HG03354 (cell line): Measurements from ENCODE around the gene TUBA4B.
"Not testable (repeated sequence)": the region's sequence is repeated elsewhere in the genome, so short reads cannot be mapped to it uniquely, and the experiment has no call there.

Experiments used
- ATAC-seq: cut with Tn5 transposase; IDR thresholded peaks from one replicate; pipeline ENCODE4 v1.9.1; 2021; ENCODE audit warnings: mild to moderate bottlenecking; ENCODE audit not compliant: unreplicated experiment, poor library complexity, severe bottlenecking

Gene TUBA4B

DNA sequence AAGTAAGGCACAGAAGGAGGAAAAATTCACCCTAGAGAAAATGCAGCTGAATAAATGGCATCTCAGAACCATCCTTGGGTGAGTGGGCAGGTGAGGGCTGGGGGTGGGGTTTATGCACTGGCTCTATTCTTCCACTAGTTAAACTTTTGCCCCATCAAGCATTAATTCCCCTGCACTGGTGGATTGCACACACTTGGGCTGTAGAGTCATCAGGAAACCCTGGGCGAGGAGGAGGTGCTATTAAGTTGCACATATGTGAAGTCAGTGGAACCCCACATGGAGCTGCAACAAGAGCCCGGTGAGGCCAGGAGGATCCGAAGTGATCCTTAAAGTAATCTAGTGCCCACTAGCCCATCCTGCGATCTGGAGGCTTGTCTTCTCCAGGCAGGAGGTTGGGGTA, 19.3 kb downstream of the TUBA4B start:
- no peak for ATAC-seq

DNA sequence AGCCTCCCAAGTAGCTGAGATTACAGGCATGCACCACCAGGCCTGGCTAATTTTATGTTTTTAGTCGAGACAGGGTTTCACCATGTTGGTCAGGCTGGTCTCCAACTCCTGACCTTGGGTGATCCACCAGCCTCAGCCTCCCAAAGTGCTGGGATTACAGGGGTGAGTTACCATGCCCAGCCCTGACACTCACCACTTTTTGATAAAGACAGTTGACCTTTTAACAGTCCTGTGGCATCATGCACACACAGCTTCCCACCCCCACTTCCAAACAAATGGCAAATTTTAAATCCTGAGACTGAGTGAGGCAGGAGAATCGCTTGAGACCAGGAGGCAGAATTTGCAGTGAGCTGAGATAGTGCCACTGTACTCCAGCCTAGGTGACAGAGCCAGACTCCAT, 20.0 kb downstream of the TUBA4B start:
- ATAC-seq, result no peak

DNA sequence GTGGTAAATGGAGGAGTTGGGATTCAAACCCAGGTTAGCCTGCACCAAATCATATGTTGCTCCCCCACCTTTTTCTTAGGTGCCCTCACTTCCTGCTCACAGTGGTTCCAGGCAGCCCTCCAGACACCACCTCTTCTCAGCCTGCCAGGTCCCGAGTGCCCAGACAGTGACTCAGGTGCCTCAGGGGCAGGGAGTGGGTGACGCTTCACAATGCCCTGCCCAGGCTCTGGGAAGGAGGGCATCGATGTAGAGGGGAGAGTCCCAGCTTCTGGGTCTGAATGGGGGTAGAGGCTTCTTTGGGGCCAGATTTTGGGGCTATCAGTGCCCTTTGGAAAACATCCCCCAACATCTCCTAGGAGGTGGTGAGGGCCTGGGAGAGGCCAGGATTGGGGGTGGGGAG, 20.9 kb downstream of the TUBA4B start:
- ATAC-seq, result no peak

DNA sequence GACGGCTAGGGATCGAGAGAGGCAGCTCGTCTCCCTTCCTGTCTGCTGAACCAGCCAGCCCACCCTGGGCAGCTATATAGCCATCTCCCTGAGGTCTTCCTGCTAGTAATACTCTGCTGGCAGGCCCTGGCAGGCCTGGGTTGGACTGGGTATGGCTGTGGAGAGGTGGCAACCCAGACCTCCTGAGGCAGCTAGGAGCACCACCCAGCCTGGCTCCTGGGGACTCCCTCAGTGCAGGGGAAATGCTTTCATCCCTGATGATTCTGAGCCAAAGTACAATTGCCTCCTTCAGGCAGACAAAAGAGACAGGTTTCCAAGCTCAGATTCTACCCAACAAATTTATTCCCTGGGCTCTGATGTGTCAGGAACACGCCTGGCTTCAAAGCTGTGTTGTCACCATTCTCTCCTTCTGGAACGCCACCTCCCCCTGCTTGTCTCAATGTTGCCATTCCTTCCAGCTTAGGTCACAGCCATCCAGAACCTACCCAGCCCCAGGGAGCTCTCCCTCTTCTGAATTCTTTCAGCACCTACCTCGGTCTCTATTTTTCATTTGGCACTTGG, 21.4 kb downstream of the TUBA4B start:
- ATAC-seq, result no peak

DNA sequence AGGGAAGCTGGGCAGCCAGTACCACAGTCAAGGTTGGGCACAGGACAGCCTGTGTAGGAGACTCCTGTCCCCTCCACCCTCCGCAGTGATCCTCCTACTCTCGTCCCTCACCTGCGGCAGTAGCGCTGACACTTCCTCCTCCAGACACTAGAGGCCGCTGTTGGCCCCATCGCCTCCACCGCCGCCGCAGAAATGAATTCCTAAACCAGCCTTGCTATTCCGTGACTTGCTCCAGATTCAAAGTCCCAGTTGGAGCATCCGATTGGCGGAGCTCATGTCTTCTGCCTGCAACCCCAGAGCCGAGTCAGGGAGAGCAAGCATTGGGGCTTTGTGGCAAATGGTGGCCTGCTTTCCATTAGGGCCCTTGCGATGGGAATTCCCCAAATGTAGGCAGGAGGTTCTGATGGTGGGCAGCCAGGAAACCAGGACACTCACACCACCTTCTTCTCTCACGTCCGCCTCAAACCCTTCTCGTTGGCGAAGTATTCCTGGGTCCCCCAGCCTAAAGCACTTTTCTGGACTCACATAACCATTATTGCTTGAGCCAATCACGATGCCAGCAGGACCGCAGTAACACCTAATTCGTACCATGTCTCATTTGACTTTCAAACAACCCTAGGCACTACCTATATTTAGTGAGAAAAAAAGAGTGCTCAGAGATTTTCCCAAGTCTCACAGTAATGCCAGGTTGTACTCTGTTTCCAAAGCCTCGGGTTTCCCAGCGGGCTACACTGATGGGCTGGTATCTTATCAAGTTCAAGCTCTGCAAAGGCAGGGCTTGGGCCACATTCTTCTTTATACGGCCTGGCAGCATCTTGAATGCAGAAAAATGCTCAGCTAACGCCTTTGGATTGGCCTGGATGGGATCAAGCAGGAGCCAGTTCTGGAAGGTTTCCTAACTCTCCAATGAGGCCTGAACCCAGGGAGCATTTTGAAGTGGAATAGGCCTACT, 24.9 kb downstream of the TUBA4B start:
- peak; percentile 25 for ATAC-seq

DNA sequence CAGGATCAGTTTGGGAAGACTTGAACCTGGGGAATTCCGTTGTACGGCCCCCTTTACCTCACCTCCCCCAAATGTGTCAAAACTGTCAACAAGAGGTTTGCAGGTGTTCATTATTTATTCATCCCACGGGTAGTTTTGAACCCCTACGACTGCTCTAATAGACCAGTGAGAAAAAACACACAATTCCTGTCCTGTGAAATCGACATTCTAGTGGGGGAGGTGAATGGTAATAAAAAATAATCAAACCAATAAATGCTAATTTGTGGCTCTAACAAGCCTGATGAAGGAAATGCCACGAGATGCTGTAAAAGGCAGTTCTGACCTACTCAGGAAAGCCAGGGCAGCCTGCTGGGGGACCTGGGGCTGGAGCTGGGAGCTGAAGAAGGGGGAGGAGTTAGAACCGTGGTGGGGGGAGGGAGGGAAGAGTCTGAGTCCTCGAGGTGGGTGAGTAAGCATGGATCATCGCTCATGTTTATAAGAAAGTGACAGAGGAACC, 25.7 kb downstream of the TUBA4B start:
- no peak for ATAC-seq

DNA sequence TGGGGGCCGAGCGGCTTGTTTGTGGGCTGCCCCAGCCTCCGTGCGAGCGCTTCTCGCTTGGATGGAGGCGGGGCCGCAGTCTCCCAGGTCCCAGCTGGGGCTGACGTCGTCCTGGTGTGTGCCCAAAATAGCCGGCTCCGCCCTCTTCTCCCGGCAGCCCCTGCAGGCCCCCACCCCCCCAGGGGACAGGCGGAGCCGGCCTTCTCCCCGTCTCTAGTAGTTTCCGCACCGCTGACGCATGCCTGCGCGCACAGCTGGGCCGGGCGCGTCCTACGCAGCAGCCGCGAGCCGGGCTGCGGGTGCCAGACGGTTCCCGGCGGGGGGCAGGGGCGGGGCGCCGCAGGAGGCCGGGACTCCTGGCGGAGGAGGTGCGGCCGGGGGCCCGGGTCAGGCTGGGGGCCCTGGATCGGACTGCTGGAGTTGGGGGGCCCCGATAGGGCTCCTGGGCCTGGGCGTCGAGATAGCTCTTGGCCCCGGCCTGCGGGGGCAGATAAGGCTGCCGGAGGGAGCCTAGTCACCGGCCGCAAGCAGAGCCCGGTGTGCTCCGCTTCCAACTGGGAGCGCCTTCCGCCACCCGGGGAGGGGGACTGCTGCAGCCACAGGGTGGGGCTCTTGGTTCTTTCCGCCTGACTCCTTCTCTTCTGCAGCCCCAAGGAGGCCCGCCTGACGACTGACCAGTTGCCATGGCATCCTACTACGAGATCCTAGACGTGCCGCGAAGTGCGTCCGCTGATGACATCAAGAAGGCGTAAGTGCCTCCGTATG, 26.3 kb downstream of the TUBA4B start, which contains the start of gene DNAJB2:
TSS of gene DNAJB2 (plus strand) at position 216 of the 765 bp plus-strand sequence. CDS start at position 684, 468 bp downstream.
- ATAC-seq, result peak; percentile 83

DNA sequence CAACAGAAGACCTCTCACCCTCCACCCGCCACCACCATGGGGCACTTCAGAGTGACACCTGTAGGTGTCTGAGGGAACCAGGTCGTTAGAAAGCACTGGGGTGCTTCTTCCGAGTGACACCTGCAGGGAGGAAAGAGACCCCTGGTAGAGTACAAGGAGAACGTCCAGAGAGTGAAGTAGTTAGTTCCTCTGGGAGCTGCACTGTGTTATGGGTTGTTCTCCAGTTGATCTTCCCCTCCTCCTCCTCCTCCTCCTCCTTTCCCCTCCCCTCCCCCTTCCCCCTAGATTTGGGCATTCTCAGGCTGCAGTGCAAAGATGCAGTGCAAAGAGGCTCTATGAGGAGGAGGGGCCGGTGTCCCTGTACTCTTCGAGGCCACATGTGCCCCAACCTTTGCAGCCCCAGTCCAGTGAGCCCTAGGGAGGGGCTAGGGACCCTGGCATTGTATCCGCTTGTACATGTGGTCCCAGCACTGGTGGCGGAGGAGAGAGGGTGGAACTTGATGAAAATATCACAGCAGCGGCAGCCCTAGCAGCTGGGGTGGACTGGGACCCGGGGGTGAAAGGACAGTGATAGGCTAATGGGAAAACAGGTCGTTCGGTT, 27.0 kb downstream of the TUBA4B start:
- ATAC-seq, result no peak

DNA sequence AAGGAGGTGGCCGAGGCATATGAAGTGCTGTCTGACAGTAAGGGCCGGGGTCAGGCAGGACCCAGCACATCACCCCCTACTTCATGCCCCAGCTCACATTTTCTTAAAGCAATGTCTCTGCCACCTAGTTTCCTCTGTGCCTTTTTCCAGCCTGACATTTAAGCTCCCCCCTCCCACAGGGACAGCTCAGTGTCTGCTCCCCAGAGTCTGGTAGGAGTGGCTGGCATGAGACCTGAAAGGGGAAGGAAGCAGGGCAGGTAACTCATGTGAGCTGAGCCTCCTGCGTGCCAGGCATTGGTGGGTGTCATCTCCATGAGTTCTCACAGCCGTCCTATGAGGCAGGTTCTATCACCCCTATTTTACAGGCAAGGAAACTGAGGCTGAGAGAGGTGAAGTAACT, 27.6 kb downstream of the TUBA4B start:
- ATAC-seq, result no peak

DNA sequence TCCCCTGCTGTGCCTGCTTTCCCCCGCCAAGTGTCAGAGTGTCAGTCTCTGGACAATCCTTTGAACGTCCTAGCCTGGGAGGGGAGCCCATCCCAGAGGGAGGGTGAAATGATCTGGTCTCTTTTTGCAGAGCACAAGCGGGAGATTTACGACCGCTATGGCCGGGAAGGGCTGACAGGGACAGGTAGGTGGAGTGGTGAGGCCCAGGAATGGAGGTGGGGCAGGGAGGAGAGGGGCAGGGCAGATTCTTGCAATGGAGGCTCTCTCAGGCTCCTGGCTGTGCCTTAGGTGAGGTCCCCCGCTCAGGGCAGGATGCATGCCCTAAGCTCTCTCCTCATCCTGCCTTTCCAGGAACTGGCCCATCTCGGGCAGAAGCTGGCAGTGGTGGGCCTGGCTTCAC, 28.5 kb downstream of the TUBA4B start:
- no peak for ATAC-seq

DNA sequence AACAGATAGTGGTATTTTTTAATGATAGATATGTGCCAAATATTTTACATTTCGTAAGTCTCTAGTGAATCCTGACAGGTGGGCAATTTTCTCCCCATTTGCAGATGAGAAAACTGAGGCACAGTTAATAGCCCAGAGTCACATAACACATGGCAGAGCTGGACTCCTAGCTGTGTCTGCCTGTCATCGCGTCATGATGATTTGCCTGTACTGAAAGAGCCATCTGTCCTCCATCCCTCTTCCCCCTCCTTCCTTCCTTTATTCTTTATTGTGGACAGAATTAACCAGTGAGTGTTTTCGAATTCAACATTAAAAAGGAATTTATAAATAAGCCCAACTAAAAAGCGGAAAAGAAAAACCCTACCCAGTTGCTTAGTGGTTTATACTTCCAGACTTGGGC, 29.3 kb downstream of the TUBA4B start:
- no peak for ATAC-seq

DNA sequence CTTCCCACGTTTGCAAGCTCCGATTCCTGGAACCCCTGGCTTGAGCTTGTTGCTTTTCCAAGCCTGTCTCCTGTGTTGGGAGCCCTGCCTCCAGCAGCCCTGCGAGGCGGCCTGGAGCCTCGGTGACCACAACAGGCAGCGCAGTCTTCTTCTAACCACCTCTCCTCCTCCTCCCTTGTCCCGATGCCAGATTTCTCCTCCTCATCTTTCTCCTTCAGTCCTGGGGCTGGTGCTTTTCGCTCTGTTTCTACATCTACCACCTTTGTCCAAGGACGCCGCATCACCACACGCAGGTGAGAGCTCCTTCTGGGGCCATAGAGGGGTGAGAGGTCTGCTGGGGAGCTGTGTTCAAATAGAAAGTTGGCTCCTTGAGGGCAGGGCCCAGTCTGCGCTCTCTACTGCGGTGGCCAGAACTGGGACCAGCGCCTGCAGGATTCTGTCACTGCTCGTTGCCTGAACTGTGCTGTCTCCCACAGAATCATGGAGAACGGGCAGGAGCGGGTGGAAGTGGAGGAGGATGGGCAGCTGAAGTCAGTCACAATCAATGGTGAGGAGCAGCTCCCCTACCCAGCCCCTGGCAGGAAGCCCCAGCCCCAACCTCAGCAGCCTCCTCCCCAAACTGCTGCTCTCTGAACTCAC, 30.0 kb downstream of the TUBA4B start:
- no peak for ATAC-seq

DNA sequence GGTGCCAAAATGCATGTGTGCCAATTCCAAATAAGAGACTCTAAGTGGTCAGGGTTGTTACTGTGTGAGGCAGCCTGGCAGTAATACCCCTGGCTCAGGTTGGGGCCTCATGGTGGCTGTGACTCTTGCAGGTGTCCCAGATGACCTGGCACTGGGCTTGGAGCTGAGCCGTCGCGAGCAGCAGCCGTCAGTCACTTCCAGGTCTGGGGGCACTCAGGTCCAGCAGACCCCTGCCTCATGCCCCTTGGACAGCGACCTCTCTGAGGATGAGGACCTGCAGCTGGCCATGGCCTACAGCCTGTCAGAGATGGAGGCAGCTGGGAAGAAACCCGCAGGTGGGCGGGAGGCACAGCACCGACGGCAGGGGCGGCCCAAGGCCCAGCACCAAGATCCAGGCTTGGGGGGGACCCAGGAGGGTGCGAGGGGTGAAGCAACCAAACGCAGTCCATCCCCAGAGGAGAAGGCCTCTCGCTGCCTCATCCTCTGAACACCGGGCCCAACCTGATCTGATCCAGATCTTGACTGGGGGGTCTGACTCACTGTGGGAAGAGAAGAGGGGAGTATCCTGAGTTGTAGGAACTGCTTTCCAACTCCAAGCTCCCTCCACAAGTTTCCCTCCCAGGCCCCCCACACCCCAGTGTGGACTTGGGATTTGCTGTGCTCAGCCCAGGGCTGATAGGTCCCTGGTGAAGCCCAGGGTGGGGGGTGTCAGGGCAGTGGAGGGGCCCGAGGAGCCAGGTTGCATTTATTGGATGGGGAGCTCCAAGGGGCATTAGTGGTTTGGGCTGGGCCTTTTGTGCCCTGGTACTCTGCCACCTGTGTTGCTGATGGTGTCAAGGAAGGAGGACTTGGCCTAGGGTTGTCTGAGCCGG, 31.7 kb downstream of the TUBA4B start:
- no peak for ATAC-seq

DNA sequence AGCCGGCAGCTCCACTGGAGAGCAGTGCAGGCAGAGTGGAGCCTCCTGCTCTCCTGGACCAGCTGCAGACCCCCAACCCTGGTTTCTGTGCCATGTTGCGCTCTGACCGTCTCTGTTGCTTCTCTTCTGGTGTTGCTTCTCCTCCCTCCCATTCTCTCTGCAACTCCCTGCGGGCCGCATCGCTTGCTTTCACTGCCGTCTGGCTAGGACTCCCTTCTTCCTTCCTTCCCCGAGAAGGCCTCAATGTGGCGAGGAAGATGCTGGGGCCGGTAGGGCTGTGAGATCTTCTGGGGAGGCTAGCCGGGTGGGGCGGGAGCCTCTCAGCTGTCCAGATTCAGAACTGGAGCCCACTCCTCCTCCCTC, 32.3 kb downstream of the TUBA4B start:
- ATAC-seq, result no peak

DNA sequence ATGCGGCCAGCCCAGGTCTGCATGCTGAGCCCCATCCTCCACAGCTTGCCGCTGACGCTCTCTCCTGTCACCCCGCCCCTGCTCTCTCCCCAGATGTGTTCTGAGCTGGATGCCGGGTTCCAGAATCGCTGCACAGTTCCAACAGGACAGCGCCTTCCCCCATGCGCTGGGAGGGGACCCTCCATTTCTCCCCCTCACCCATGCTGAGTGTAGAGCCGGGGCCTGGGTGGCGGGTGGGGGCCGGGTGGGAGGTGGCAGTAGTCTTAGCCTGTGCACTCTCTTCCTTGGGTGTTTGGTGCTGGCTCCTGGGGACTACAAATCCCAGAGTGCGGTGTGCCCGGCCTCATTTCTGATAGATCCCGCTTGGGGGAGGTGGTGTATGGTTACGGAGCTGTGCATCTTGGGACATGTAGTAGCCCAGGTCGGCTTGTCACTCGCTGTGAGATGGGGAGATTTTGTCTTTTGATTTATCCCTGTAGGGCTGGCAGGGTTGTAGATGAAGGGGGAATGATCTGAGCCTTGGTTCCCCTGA, 32.9 kb downstream of the TUBA4B start:
- ATAC-seq, result no peak

DNA sequence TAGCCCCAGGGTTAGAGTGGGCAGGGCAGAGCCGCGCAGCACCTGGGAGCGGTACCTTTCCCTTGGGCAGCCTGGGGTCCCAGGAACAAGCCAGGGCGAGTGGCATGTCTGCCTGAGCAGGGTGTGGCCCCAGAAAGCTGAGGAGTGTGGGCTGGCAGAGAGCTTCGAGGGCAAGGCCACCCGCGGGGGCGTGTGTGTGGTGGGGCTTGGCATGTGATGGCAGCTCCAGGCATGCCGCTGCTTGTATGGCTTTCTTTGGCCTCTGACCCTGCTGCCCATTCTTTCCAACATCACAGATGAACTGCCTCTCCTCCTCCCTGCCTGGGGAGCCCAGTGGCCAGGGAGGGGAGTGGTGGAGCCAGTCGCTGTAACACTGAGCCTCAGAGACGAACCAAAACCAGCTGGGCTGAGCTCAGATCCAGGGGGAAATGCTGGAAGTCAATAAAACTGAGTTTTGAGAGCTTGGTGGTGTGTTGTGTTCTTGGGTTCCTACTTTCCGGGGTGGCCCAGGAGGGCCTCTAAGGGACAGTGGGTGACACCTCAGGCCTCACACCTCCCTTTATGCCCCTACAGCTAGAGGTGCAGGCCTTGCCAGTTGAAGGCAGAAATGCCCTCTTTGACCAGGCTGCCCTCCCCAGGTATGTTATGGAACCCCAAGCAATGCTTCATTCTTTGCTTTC, 33.5 kb downstream of the TUBA4B start:
- ATAC-seq, result no peak

DNA sequence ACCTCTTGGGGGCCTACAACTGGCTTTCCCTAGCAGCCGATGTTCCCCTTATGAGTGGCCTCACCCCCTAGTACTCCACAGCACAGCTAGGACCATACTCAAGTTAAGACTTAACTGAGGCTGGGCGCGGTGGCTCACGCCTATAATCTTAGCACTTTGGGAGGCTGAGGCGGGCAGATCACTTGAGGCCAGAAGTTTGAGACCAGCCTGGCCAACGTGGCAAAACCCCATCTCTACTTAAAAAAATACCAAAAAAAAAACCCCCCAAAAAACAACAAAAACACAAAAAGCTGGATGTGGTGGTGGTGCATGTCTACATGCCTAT, 34.0 kb downstream of the TUBA4B start:
- not testable (repeated sequence) for ATAC-seq
